GM12873 (cell line): ENCODE results near the gene ZKSCAN1.

Experiments
- CTCF ChIP-seq: IDR thresholded peaks from 2 replicates; pipeline ENCODE4 v1.5.1; 2012; ENCODE audit warnings: low read depth, mild to moderate bottlenecking, moderate library complexity, low read length, control low read depth; ENCODE audit not compliant: insufficient read depth; ENCODE audit errors: missing control alignments

The ZKSCAN1 gene

GRCh38 chr7:100000239-100000638, 15.2 kb upstream of the ZKSCAN1 start:
- TF ChIP-seq CTCF = no peak

GRCh38 chr7:100003711-100004661, 11.4 kb upstream of the ZKSCAN1 start:
- no peak for TF ChIP-seq CTCF

GRCh38 chr7:100007887-100008286, 7.5 kb upstream of the ZKSCAN1 start:
- no peak for TF ChIP-seq CTCF

GRCh38 chr7:100008525-100008924, 6.9 kb upstream of the ZKSCAN1 start:
- no peak for TF ChIP-seq CTCF

GRCh38 chr7:100010901-100011300, 4.5 kb upstream of the ZKSCAN1 start:
- TF ChIP-seq CTCF = no peak

- TF ChIP-seq CTCF = no peak
Observed at GRCh38 chr7:100011516-100011915, 3.9 kb upstream of the ZKSCAN1 start.

GRCh38 chr7:100013328-100013676, 2.1 kb upstream of the ZKSCAN1 start:
- TF ChIP-seq CTCF = no peak
